ENCODE data around the gene DAAM2. TPM values are rescaled to one million over a fixed set of nuclear protein-coding genes. Genes with fewer than 3 reads are reported as not detected.

The DAAM2 gene
- total and polyA plus RNA-seq, 3 experiments from 2014 or later = not detected

DNA sequence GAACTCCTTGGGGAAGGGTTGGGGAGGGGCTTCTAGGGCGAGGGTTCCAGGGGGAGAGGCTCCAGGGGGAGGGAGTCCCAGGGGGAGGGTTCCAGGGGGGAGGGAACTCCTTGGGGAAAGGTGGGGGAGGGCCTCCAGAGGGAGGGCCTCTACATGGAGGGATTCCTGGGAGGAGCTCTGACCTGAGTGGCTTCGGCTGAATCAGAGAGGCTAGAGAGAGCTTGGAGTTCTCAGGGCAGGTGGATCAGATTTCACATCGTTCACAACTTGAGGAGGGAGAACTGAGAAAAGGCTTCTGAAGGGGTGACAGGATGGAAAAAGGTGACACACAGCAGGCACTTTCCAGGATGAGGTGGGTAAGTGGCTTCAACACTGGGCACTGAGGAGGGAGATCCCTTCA lies 49.1 kb downstream of the DAAM2 start:
- H3K4me3 ChIP-seq (ENCODE audit: low read length) = no peak overlapping the region
- no peak overlapping the region for H3K27ac Mint-ChIP-seq

DNA sequence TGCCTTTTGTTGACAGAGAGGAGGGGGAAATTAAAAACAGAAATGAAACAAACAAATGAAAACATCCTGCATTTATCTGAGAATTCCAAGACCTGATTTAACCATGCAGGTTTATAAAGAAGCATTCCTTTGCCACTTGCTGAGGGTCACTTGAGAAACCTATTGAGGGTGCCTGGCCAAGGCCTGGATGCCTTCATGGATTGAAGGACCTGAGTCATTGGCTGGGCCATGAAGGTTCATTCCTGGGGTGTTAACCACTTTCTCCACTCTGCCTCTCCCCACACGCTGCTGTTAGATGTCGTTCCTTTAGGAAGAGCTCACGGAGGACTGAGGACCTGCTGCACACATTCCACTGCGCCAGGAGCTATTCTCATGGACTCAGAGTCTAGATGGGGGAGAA lies 49.7 kb downstream of the DAAM2 start:
- Mint-ChIP-seq H3K27me3 (peaks cover 3 to 16% of the 10 kb centered on the region in 2 donors), H3K36me3 (no peaks in the 10 kb centered on the region), H3K4me3 (no peak overlapping the region), H3K4me1 (no peaks in the 10 kb centered on the region), H3K9me3 (peaks cover 0 to 2% (median 0%) of the 10 kb centered on the region in 5 donors), H3K27ac (no peak overlapping the region)
- Histone ChIP-seq H3K4me3 (ENCODE audit: low read length) (no peak overlapping the region), H3K36me3 (ENCODE audit: insufficient read depth, low read length) (no peaks in the 10 kb centered on the region), H3K27ac (ENCODE audit: low read depth, low read length) (no peak overlapping the region), H3K9me3 (ENCODE audit: low read length) (no peaks in the 10 kb centered on the region), H3K4me1 (ENCODE audit: insufficient read depth, low read length) (no peaks in the 10 kb centered on the region), H3K27me3 (ENCODE audit: insufficient read depth, low read length, poor library complexity, severe bottlenecking) (no peaks in the 10 kb centered on the region)
- ChIA-PET CTCF (no interaction called here), POLR2A (no interaction called here)
- DNase-seq = no peak

More for the DNA sequence above, 49.1 kb downstream of the DAAM2 start:
- ChIA-PET POLR2A (no interaction called here), CTCF (no interaction called here)
- H3K27ac ChIP-seq (ENCODE audit: low read depth, low read length) = no peak overlapping the region
- no peaks in the 10 kb centered on the region for H3K27me3 ChIP-seq (ENCODE audit: insufficient read depth, low read length, poor library complexity, severe bottlenecking)
- no peaks in the 10 kb centered on the region for H3K36me3 ChIP-seq (ENCODE audit: insufficient read depth, low read length)
- DNase-seq = no peak
- Mint-ChIP-seq H3K36me3 (no peaks in the 10 kb centered on the region), H3K27me3 (peaks cover 3 to 20% of the 10 kb centered on the region in 2 donors), H3K9me3 (peaks cover 0 to 2% (median 0%) of the 10 kb centered on the region in 5 donors), H3K4me3 (no peak overlapping the region), H3K4me1 (no peaks in the 10 kb centered on the region)
- H3K9me3 ChIP-seq (ENCODE audit: low read length) = no peaks in the 10 kb centered on the region
- H3K4me1 ChIP-seq (ENCODE audit: insufficient read depth, low read length) = no peaks in the 10 kb centered on the region

DNA sequence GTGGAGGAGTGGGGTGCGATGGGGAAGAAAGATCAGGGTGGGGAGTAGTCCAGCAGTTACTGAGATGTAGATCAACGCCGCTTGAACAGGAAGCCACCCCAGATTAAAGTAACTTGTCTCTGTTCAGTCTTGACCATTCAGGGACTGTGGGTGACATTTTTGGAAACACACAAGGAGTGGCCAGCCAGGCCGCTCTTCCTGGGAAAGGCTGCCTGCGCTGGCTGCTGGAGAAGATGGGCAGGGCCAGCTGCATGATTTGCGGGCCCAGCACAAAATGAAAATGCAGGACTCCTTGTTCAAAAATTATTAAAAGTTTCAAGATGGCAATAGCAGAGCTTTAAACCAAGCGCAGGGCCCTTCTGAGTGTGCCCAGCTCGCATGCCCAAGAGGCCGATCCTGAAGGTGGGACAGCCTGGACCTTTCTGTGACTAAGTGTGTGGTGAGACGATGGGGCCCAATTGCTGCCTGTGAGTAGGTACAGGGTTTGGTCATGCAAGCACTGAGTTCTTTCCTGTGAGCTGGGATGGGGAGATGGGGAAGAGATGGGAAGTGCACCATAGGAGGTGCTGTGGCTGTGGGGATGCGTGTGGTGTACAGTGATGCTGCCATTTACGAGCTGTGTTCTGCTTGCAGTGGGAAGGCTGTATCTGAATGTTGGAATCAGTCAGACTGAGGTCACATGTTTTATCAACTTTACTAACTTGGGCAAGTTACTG lies 51.3 kb downstream of the DAAM2 start:
- no peaks in the 10 kb centered on the region for H3K4me1 Mint-ChIP-seq
- H3K27me3 Mint-ChIP-seq = peaks cover 3 to 10% of the 10 kb centered on the region in 2 donors
- no peaks in the 10 kb centered on the region for H3K9me3 ChIP-seq (ENCODE audit: low read length)
- H3K4me3 Mint-ChIP-seq = no peak overlapping the region
- ChIA-PET CTCF (no interaction called here), POLR2A (no interaction called here)
- no peak overlapping the region for H3K27ac Mint-ChIP-seq
- H3K36me3 Mint-ChIP-seq = no peaks in the 10 kb centered on the region
- H3K4me1 ChIP-seq (ENCODE audit: insufficient read depth, low read length) = no peaks in the 10 kb centered on the region
- H3K27me3 ChIP-seq (ENCODE audit: insufficient read depth, low read length, poor library complexity, severe bottlenecking) = no peaks in the 10 kb centered on the region
- DNase-seq = no peak
- peaks cover 0 to 2% (median 0%) of the 10 kb centered on the region in 5 donors for H3K9me3 Mint-ChIP-seq
- no peaks in the 10 kb centered on the region for H3K36me3 ChIP-seq (ENCODE audit: insufficient read depth, low read length)
- H3K4me3 ChIP-seq (ENCODE audit: low read length) = no peak overlapping the region
- H3K27ac ChIP-seq (ENCODE audit: low read depth, low read length) = no peak overlapping the region

DNA sequence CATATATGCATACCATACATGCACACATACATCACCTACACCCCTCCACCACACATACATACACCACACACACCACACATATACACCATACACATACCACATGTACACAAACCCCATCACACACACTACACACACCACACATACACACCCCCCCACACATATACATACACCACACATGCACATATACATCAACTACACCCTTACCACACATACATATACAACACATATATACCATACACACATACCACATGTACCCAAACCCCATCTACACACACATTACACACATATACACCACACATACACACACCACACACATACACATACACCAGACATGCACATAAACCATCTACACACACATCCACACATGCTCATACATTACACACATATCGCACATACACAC lies 52.7 kb downstream of the DAAM2 start:
- no peak for DNase-seq
- peaks cover 0 to 2% (median 0%) of the 10 kb centered on the region in 5 donors for H3K9me3 Mint-ChIP-seq
- Histone ChIP-seq H3K4me1 (ENCODE audit: insufficient read depth, low read length) (no peaks in the 10 kb centered on the region), H3K27me3 (ENCODE audit: insufficient read depth, low read length, poor library complexity, severe bottlenecking) (no peaks in the 10 kb centered on the region), H3K4me3 (ENCODE audit: low read length) (no peak overlapping the region), H3K27ac (ENCODE audit: low read depth, low read length) (no peak overlapping the region), H3K36me3 (ENCODE audit: insufficient read depth, low read length) (no peaks in the 10 kb centered on the region), H3K9me3 (ENCODE audit: low read length) (no peaks in the 10 kb centered on the region)
- H3K4me3 Mint-ChIP-seq = no peak overlapping the region
- no peaks in the 10 kb centered on the region for H3K4me1 Mint-ChIP-seq
- H3K36me3 Mint-ChIP-seq = no peaks in the 10 kb centered on the region
- ChIA-PET CTCF (no interaction called here), POLR2A (no interaction called here)
- no peak overlapping the region for H3K27ac Mint-ChIP-seq
- peaks cover under 1 to 3% of the 10 kb centered on the region in 2 donors for H3K27me3 Mint-ChIP-seq

DNA sequence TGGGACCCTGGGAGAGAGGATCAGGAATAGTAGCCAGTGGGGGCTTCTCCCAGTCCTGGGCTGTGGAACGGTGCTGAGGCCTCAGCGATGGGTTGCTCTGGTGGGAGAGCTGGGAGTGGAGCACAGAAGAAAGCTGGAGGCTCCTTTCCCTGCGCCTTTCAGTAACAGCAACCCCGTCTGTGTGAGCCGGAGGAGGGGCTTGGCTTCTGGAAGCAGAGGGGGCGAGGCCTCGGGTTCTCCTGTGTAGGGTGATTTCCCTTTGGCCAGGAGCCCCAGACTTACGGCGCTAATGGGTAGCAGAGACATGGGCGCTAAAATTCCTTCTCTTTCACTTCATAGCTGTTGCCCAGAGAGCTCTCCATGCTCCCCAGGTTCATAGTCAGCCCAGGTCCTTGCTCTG lies 55.0 kb downstream of the DAAM2 start:
- no peak for DNase-seq
- H3K27ac ChIP-seq (ENCODE audit: low read depth, low read length) = no peak overlapping the region
- Mint-ChIP-seq H3K4me1 (no peaks in the 10 kb centered on the region), H3K36me3 (no peaks in the 10 kb centered on the region), H3K27me3 (peaks cover 3 to 6% of the 10 kb centered on the region in 2 donors), H3K9me3 (peaks cover 0 to 2% (median 0%) of the 10 kb centered on the region in 5 donors), H3K4me3 (no peak overlapping the region), H3K27ac (no peak overlapping the region)
- no peaks in the 10 kb centered on the region for H3K27me3 ChIP-seq (ENCODE audit: insufficient read depth, low read length, poor library complexity, severe bottlenecking)
- ChIA-PET POLR2A (no interaction called here), CTCF (interaction anchor here (1.0 kb wide), 1 partner anchor 26 kb away, joined by 3 read pairs; no protein-coding TSS in a partner anchor)
- no peaks in the 10 kb centered on the region for H3K9me3 ChIP-seq (ENCODE audit: low read length)
- no peaks in the 10 kb centered on the region for H3K4me1 ChIP-seq (ENCODE audit: insufficient read depth, low read length)
- H3K4me3 ChIP-seq (ENCODE audit: low read length) = no peak overlapping the region
- H3K36me3 ChIP-seq (ENCODE audit: insufficient read depth, low read length) = no peaks in the 10 kb centered on the region

DNA sequence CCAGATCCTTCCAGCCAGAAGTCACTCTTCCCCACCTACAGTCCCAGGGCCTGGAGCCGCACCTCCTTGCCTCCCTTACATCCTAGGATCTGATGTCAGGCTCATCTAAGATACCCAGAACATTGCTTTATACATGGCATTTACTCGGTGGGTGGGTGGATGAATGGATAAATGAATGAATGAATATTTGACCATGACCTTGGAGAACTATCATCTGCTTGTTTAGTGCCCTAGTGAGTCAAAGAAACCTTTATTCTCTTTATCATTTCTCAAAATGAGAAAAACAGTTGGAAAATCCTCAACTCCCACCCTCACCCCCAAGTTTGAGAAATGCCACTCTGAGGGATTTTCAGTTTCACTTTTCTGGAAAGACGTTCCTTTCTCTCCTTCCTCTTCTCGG lies 56.0 kb downstream of the DAAM2 start:
- peaks cover 0 to 2% (median 0%) of the 10 kb centered on the region in 5 donors for H3K9me3 Mint-ChIP-seq
- H3K36me3 ChIP-seq (ENCODE audit: insufficient read depth, low read length) = no peaks in the 10 kb centered on the region
- no peaks in the 10 kb centered on the region for H3K36me3 Mint-ChIP-seq
- no peak overlapping the region for H3K27ac ChIP-seq (ENCODE audit: low read depth, low read length)
- no peak for DNase-seq
- CTCF ChIA-PET = no interaction called here
- H3K27me3 Mint-ChIP-seq = peaks cover 3 to 6% of the 10 kb centered on the region in 2 donors
- POLR2A ChIA-PET = no interaction called here
- no peak overlapping the region for H3K27ac Mint-ChIP-seq
- H3K4me1 ChIP-seq (ENCODE audit: insufficient read depth, low read length) = no peaks in the 10 kb centered on the region
- no peak overlapping the region for H3K4me3 ChIP-seq (ENCODE audit: low read length)
- no peaks in the 10 kb centered on the region for H3K27me3 ChIP-seq (ENCODE audit: insufficient read depth, low read length, poor library complexity, severe bottlenecking)
- no peak overlapping the region for H3K4me3 Mint-ChIP-seq
- no peaks in the 10 kb centered on the region for H3K4me1 Mint-ChIP-seq
- H3K9me3 ChIP-seq (ENCODE audit: low read length) = no peaks in the 10 kb centered on the region

DNA sequence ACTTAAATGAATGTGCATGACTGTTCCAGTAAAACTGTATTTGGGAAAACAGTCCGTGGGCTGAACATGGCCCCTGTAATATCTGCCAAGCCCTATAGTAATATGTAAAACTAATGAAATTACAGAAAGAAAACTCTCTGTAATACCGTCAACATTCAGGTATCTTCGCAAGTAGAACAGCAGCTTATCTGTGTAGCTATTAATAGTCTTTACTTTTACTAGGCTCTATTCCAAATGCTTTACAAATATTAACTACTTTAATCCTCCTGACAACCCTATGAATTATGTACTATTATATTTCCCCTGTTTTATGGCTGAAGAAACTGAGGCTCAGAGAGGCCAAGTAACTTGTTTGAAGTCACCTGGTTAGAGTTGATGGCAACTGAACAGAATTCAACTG lies 57.1 kb downstream of the DAAM2 start:
- Histone ChIP-seq H3K4me1 (ENCODE audit: insufficient read depth, low read length) (no peaks in the 10 kb centered on the region), H3K4me3 (ENCODE audit: low read length) (no peak overlapping the region), H3K27ac (ENCODE audit: low read depth, low read length) (no peak overlapping the region), H3K27me3 (ENCODE audit: insufficient read depth, low read length, poor library complexity, severe bottlenecking) (no peaks in the 10 kb centered on the region), H3K9me3 (ENCODE audit: low read length) (no peaks in the 10 kb centered on the region), H3K36me3 (ENCODE audit: insufficient read depth, low read length) (no peaks in the 10 kb centered on the region)
- Mint-ChIP-seq H3K27me3 (peaks cover 3 to 6% of the 10 kb centered on the region in 2 donors), H3K27ac (no peak overlapping the region), H3K9me3 (peaks cover 0 to 2% (median 0%) of the 10 kb centered on the region in 5 donors), H3K4me3 (no peak overlapping the region), H3K4me1 (no peaks in the 10 kb centered on the region), H3K36me3 (no peaks in the 10 kb centered on the region)
- ChIA-PET POLR2A (no interaction called here), CTCF (no interaction called here)
- DNase-seq = no peak

DNA sequence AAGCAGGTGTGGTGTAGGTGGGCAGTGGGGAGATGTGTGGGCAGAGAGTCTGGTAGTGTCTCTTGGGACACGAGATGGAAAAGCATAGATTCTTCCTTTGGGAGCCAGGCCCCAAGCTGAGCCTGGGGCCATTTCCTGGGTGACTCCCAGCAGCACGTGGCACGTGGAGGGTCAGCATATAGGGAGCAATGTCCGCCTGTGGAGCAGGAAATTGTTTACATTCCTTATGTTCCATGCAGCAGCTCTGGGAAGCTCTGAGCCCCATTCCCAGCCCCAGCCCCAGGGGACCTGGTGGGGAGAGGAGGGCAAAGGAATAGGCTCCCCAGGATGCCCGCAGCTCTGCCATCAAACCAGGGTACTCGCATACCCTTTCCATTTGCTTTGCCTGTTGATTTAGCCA lies 57.6 kb downstream of the DAAM2 start:
- no peak overlapping the region for H3K27ac Mint-ChIP-seq
- H3K4me1 Mint-ChIP-seq = no peaks in the 10 kb centered on the region
- H3K4me3 Mint-ChIP-seq = no peak overlapping the region
- no peak overlapping the region for H3K4me3 ChIP-seq (ENCODE audit: low read length)
- POLR2A ChIA-PET = no interaction called here
- H3K9me3 Mint-ChIP-seq = peaks cover 0 to 2% (median 0%) of the 10 kb centered on the region in 5 donors
- H3K36me3 Mint-ChIP-seq = no peaks in the 10 kb centered on the region
- CTCF ChIA-PET = interaction anchor here (1.2 kb wide), 1 partner anchor 16 kb away, joined by 3 read pairs; no protein-coding TSS in a partner anchor
- H3K9me3 ChIP-seq (ENCODE audit: low read length) = no peaks in the 10 kb centered on the region
- no peaks in the 10 kb centered on the region for H3K4me1 ChIP-seq (ENCODE audit: insufficient read depth, low read length)
- H3K27me3 ChIP-seq (ENCODE audit: insufficient read depth, low read length, poor library complexity, severe bottlenecking) = no peaks in the 10 kb centered on the region
- no peak overlapping the region for H3K27ac ChIP-seq (ENCODE audit: low read depth, low read length)
- no peak for DNase-seq
- H3K36me3 ChIP-seq (ENCODE audit: insufficient read depth, low read length) = no peaks in the 10 kb centered on the region
- H3K27me3 Mint-ChIP-seq = peaks cover 6 to 7% of the 10 kb centered on the region in 2 donors

Data from CD8-positive, alpha-beta memory T cell (primary cell).